ENCODE measurements around the gene PET100.

GRCh38 chr19:7676376-7676775 is 46.8 kb downstream of the PET100 start:
- TF ChIP-seq CTCF (IDR thresholded peaks at IDR 0.05) (no peak), POLR2A (IDR thresholded peaks at IDR 0.05) (no peak)

All from uterus (tissue), 2 donors.